Smooth muscle cell (in vitro differentiated cells): ENCODE measurements around the gene PHLPP1. TPM values are rescaled to one million over a fixed set of nuclear protein-coding genes. Genes with fewer than 3 reads are reported as not detected.

Source experiments
- DNase-seq: peaks from one replicate; lab custom pipeline; 2025; ENCODE audit not compliant: unreplicated experiment; lab: John Stamatoyannopoulos, UW
- H2AFZ ChIP-seq: fragments of 200-600 bp; sonication (generic); 2 replicates; pipeline ENCODE4 v1.6.0; 2016; ENCODE audit warnings: antibody characterized with exemption, low read depth, mild to moderate bottlenecking
- H3F3A ChIP-seq: fragments of 200-600 bp; sonication (generic); 2 replicates; pipeline ENCODE4 v1.6.0; 2017; ENCODE audit warnings: antibody characterized with exemption, low read depth
- H3K27ac ChIP-seq: fragments of 200-600 bp; sonication (generic); 2 replicates; pipeline ENCODE4 v1.5.1; 2016; ENCODE audit warnings: low read depth, mild to moderate bottlenecking
- H3K27me3 ChIP-seq: fragments of 200-600 bp; sonication (generic); 2 replicates; pipeline ENCODE4 v1.6.1; 2016; ENCODE audit warnings: low read depth, mild to moderate bottlenecking
- H3K36me3 ChIP-seq: fragments of 200-600 bp; sonication (generic); 2 replicates; pipeline ENCODE4 v1.5.1; 2016; ENCODE audit warnings: low read depth
- H3K4me1 ChIP-seq: fragments of 200-600 bp; sonication (generic); 2 replicates; pipeline ENCODE4 v1.5.1; 2016; ENCODE audit warnings: low read depth
- H3K4me2 ChIP-seq: fragments of 200-600 bp; sonication (generic); 2 replicates; pipeline ENCODE4 v1.6.0; 2016; ENCODE audit warnings: mild to moderate bottlenecking
- H3K4me3 ChIP-seq: fragments of 200-600 bp; sonication (generic); 2 replicates; pipeline ENCODE4 v1.5.1; 2016; ENCODE audit warnings: mild to moderate bottlenecking
- H3K79me2 ChIP-seq: fragments of 200-600 bp; sonication (generic); 2 replicates; pipeline ENCODE4 v1.6.0; 2016; ENCODE audit warnings: low read depth, mild to moderate bottlenecking
- H3K9ac ChIP-seq: fragments of 200-600 bp; sonication (generic); 2 replicates; pipeline ENCODE4 v1.6.0; 2016; ENCODE audit warnings: low read depth
- H3K9me3 ChIP-seq: fragments of 200-600 bp; sonication (generic); replicated peaks from 2 replicates; pipeline ENCODE4 v1.5.1; 2016; ENCODE audit warnings: low read depth
- H4K20me1 ChIP-seq: fragments of 200-600 bp; sonication (generic); 2 replicates; pipeline ENCODE4 v1.6.0; 2016; ENCODE audit warnings: low read depth
- WGBS: methylation state at CpG from one replicate; pipeline ENCODE4 v1.1.7; 2016; ENCODE audit warnings: low lambda C conversion rate; 5-methylcytosine and 5-hydroxymethylcytosine counted together
- polyA plus RNA-seq: library from polyadenylated mRNA; unstranded; fragments of >200 nt; fragmentation: Nextera tagmentation; extraction: Ambion mirVana; gene quantifications from 2 replicates; pipeline ENCODE4 v1.2.1, GENCODE V29; 2016
- total RNA-seq: library from RNA; depleted of rRNA; stranded (reverse); fragments of >200 nt; gene quantifications from 2 replicates; pipeline ENCODE4 v1.2.3, GENCODE V29; 2014
- TF ChIP-seq, protein P1 (sequence below): fragments of 200-600 bp; sonication (generic); IDR thresholded peaks from 2 replicates; pipeline ENCODE4 v1.5.1; 2017; ENCODE audit warnings: borderline replicate concordance, mild to moderate bottlenecking, antibody characterized with exemption; ENCODE audit not compliant: insufficient read depth, poor library complexity, severe bottlenecking

PHLPP1 gene
- total and polyA plus RNA-seq, 2 experiments from 2014 or later: 1.1 to 4.3 TPM

DNA sequence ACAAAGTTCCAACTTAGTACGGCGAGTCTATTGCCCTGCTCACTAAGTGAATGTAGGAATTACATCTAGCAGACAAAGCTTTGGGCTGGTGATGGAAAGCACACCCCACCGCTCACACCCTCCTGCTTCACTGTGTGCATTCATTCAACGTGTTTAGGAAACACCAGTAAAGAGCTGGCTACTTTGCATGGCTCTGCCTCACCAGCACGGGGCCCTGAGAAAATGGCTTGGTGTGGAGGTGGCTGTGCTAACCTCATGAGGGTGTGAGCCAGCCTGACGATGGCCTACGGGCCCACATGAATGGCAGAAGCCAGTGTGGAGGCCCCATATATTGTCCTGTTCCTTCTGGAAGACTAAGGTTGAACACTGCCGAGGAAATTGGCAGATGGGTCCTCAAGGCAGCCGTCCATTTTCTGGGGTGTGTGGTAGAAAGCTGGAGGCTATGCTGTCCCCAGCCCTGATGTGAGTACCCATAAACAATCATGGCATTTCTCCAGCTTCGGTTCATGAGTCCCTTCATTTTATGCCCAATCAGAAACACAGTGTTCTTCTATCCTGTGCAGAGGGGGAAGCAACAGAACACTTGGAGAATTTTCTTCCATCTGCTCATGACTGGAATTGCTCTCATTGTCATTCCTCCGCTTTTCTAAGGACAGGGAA, 269.4 kb downstream of the PHLPP1 start:
- no peaks in the 10 kb centered on the region for H3F3A ChIP-seq
- peaks cover 6% of the 10 kb centered on the region for H3K27me3 ChIP-seq
- DNase-seq: no peak
- H3K36me3 ChIP-seq: no peaks in the 10 kb centered on the region
- H3K27ac ChIP-seq: no peak overlapping the region
- H3K4me1 ChIP-seq: peaks cover under 1% of the 10 kb centered on the region
- H2AFZ ChIP-seq: no peak overlapping the region
- H3K9ac ChIP-seq: no peak overlapping the region
- TF ChIP-seq, protein P1, sequence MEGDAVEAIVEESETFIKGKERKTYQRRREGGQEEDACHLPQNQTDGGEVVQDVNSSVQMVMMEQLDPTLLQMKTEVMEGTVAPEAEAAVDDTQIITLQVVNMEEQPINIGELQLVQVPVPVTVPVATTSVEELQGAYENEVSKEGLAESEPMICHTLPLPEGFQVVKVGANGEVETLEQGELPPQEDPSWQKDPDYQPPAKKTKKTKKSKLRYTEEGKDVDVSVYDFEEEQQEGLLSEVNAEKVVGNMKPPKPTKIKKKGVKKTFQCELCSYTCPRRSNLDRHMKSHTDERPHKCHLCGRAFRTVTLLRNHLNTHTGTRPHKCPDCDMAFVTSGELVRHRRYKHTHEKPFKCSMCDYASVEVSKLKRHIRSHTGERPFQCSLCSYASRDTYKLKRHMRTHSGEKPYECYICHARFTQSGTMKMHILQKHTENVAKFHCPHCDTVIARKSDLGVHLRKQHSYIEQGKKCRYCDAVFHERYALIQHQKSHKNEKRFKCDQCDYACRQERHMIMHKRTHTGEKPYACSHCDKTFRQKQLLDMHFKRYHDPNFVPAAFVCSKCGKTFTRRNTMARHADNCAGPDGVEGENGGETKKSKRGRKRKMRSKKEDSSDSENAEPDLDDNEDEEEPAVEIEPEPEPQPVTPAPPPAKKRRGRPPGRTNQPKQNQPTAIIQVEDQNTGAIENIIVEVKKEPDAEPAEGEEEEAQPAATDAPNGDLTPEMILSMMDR: no peak
- H3K9me3 ChIP-seq: no peaks in the 10 kb centered on the region
- H3K4me2 ChIP-seq: no peak overlapping the region
- H3K4me3 ChIP-seq: no peak overlapping the region
- no peaks in the 10 kb centered on the region for H3K79me2 ChIP-seq
- no peaks in the 10 kb centered on the region for H4K20me1 ChIP-seq
- WGBS: 96% methylated on average over 11 of the region's 11 CpGs

DNA sequence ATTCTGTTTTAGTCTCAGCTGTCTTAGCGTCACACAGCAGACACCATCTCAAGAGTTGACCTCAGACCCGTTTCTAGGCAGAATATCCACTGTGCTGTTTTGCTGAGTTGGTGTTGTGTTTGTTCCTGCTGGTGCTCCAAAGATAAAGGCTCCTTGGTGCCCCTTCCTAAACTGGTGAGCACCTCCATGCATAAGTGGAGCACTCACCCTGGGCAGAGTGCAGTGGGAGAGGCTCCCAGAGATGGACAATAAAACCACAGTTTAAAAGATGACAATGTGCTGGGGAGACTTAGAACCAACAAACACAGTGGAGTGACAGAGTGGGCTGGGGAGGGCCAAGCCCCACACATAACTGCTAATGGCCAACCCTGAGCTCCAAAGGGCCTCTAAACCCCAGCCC, 271.1 kb downstream of the PHLPP1 start:
- no peak overlapping the region for H3K4me3 ChIP-seq
- H2AFZ ChIP-seq: no peak overlapping the region
- H3K9ac ChIP-seq: no peak overlapping the region
- no peaks in the 10 kb centered on the region for H3F3A ChIP-seq
- no peaks in the 10 kb centered on the region for H3K79me2 ChIP-seq
- DNase-seq: no peak
- no peak overlapping the region for H3K27ac ChIP-seq
- no peaks in the 10 kb centered on the region for H4K20me1 ChIP-seq
- TF ChIP-seq, protein P1: no peak
- H3K4me1 ChIP-seq: no peaks in the 10 kb centered on the region
- H3K27me3 ChIP-seq: peaks cover 8% of the 10 kb centered on the region
- WGBS: 84% methylated on average over 2 of the region's 2 CpGs
- H3K36me3 ChIP-seq: no peaks in the 10 kb centered on the region
- no peaks in the 10 kb centered on the region for H3K9me3 ChIP-seq
- no peak overlapping the region for H3K4me2 ChIP-seq

DNA sequence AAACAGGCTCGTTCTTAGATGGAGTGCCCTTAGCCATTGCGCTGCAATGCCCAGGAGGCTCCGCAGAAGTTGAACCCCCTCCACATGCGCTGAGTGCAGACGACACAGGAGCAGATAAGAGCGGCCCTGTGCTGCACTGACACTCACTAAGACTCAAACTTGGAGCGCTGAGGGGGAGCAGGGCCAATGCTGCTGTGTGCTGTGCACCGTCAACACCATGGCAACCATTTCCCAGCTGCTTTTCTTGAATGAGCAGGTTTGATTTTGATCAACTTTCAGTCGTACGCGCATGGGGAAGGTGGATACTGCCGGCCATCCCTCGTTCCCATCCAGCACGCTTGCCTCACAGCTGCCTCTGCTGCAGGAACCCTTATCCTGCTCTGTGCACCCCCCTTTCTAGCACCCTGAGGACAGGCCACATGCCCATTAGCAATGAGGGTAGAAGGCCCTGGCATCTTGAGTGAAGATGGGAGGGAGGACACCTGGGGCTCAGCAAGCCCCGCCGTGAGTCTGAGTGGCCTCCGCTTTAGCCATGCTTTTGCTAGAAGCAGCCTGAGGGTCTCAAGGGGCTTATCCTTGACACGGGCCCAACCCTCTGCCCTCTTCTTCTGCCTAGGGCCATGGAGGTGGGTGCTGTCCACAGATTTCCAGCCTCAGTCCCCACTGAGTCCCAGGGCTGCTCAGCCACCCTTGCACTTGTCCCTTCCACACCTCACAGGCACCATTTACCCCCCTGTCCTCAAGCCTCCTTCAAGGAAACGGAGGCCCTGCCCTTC, 271.9 kb downstream of the PHLPP1 start:
- Histone ChIP-seq H3K9me3 (no peaks in the 10 kb centered on the region), H3F3A (no peaks in the 10 kb centered on the region), H3K27ac (no peak overlapping the region), H2AFZ (no peak overlapping the region), H3K36me3 (no peaks in the 10 kb centered on the region), H3K4me2 (no peak overlapping the region), H3K4me3 (no peak overlapping the region), H3K79me2 (no peaks in the 10 kb centered on the region), H4K20me1 (no peaks in the 10 kb centered on the region), H3K4me1 (no peaks in the 10 kb centered on the region), H3K27me3 (peaks cover 8% of the 10 kb centered on the region), H3K9ac (no peak overlapping the region)
- DNase-seq: no peak
- TF ChIP-seq, protein P1: no peak
- WGBS: 92% methylated on average over 19 of the region's 19 CpGs
